ACC112 (cell line): Measurements from ENCODE around the gene PPP1R15B.

Experiments used
- H2AFZ ChIP-seq: fragments of 200-600 bp; sonication (generic); one replicate; pipeline ENCODE4 v1.6.0; 2017; ENCODE audit warnings: antibody characterized with exemption, low read length; ENCODE audit not compliant: unreplicated experiment
- H3K27ac ChIP-seq: fragments of 200-600 bp; sonication (generic); 2 replicates; pipeline ENCODE4 v1.5.1; 2014; ENCODE audit warnings: low read depth, mild to moderate bottlenecking, antibody characterized with exemption, low read length, moderate library complexity
- H3K27me3 ChIP-seq: fragments of 200-600 bp; sonication (generic); 2 replicates; pipeline ENCODE4 v1.6.1; 2014; ENCODE audit warnings: mild to moderate bottlenecking, antibody characterized with exemption, low read length, moderate library complexity, mixed read lengths; ENCODE audit not compliant: insufficient read depth
- H3K36me3 ChIP-seq: fragments of 200-600 bp; sonication (generic); 2 replicates; pipeline ENCODE4 v1.6.1; 2016; ENCODE audit warnings: mild to moderate bottlenecking, antibody characterized with exemption, low read length, moderate library complexity, mixed read lengths; ENCODE audit not compliant: insufficient read depth
- H3K4me1 ChIP-seq: fragments of 200-600 bp; sonication (generic); one replicate; pipeline ENCODE4 v1.6.1; 2016; ENCODE audit warnings: low read length, mixed read lengths; ENCODE audit not compliant: insufficient read depth, unreplicated experiment, control insufficient read depth
- H3K4me3 ChIP-seq: fragments of 200-600 bp; sonication (generic); 2 replicates; pipeline ENCODE4 v1.5.1; 2014; ENCODE audit warnings: mild to moderate bottlenecking, low read depth, low read length
- H3K79me2 ChIP-seq: fragments of 200-600 bp; sonication (generic); one replicate; pipeline ENCODE4 v1.6.0; 2016; ENCODE audit warnings: low read length; ENCODE audit not compliant: control insufficient read depth, unreplicated experiment, insufficient read depth

The PPP1R15B gene

GRCh38 chr1:204376919-204377799 lies 34.5 kb downstream of the PPP1R15B start:
- H3K79me2 ChIP-seq: no peaks in the 10 kb centered on the region
- H3K4me1 ChIP-seq: peaks cover 5% of the 10 kb centered on the region
- H3K27me3 ChIP-seq: peaks cover 88% of the 10 kb centered on the region
- H3K36me3 ChIP-seq: no peaks in the 10 kb centered on the region
- no peak overlapping the region for H3K27ac ChIP-seq
- no peak overlapping the region for H2AFZ ChIP-seq
- peak overlapping the region; percentile 78 for H3K4me3 ChIP-seq

GRCh38 chr1:204376465-204376864 lies 35.2 kb downstream of the PPP1R15B start:
- Histone ChIP-seq H3K36me3 (no peaks in the 10 kb centered on the region), H3K79me2 (no peaks in the 10 kb centered on the region), H3K4me3 (no peak overlapping the region), H2AFZ (no peak overlapping the region), H3K27me3 (peaks cover 91% of the 10 kb centered on the region), H3K4me1 (peaks cover 5% of the 10 kb centered on the region), H3K27ac (no peak overlapping the region)

GRCh38 chr1:204373911-204374310 lies 37.7 kb downstream of the PPP1R15B start:
- peaks cover 88% of the 10 kb centered on the region for H3K27me3 ChIP-seq
- no peaks in the 10 kb centered on the region for H3K79me2 ChIP-seq
- no peak overlapping the region for H2AFZ ChIP-seq
- H3K4me3 ChIP-seq: no peak overlapping the region
- H3K36me3 ChIP-seq: no peaks in the 10 kb centered on the region
- H3K4me1 ChIP-seq: peaks cover 5% of the 10 kb centered on the region
- H3K27ac ChIP-seq: no peak overlapping the region

- Histone ChIP-seq H3K27ac (no peak overlapping the region), H3K36me3 (no peaks in the 10 kb centered on the region), H3K27me3 (peaks cover 64% of the 10 kb centered on the region), H3K4me1 (no peaks in the 10 kb centered on the region), H2AFZ (no peak overlapping the region), H3K79me2 (no peaks in the 10 kb centered on the region), H3K4me3 (no peak overlapping the region)
Measured at GRCh38 chr1:204370176-204370575, 41.4 kb downstream of the PPP1R15B start.

GRCh38 chr1:204368996-204369726 lies 42.5 kb downstream of the PPP1R15B start:
- H3K27ac ChIP-seq: no peak overlapping the region
- no peaks in the 10 kb centered on the region for H3K79me2 ChIP-seq
- no peak overlapping the region for H3K4me3 ChIP-seq
- no peak overlapping the region for H2AFZ ChIP-seq
- H3K36me3 ChIP-seq: no peaks in the 10 kb centered on the region
- H3K4me1 ChIP-seq: no peaks in the 10 kb centered on the region
- peaks cover 54% of the 10 kb centered on the region for H3K27me3 ChIP-seq

- Histone ChIP-seq H3K4me3 (no peak overlapping the region), H3K79me2 (no peaks in the 10 kb centered on the region), H3K27ac (no peak overlapping the region), H3K36me3 (no peaks in the 10 kb centered on the region), H3K4me1 (peaks cover 2% of the 10 kb centered on the region), H3K27me3 (peaks cover 44% of the 10 kb centered on the region), H2AFZ (no peak overlapping the region)
Measured at GRCh38 chr1:204367956-204368355, 43.7 kb downstream of the PPP1R15B start.

- Histone ChIP-seq H3K27me3 (peaks cover 46% of the 10 kb centered on the region), H3K4me1 (peaks cover 3% of the 10 kb centered on the region), H3K4me3 (no peak overlapping the region), H2AFZ (no peak overlapping the region), H3K27ac (no peak overlapping the region), H3K36me3 (no peaks in the 10 kb centered on the region), H3K79me2 (no peaks in the 10 kb centered on the region)
Measured at GRCh38 chr1:204367193-204367858, 44.3 kb downstream of the PPP1R15B start.

- Histone ChIP-seq H3K79me2 (no peaks in the 10 kb centered on the region), H3K4me3 (no peak overlapping the region), H3K36me3 (no peaks in the 10 kb centered on the region), H3K27me3 (peaks cover 40% of the 10 kb centered on the region), H3K27ac (no peak overlapping the region), H2AFZ (no peak overlapping the region), H3K4me1 (peaks cover 3% of the 10 kb centered on the region)
Measured at GRCh38 chr1:204366759-204367158, 44.9 kb downstream of the PPP1R15B start.

GRCh38 chr1:204363335-204364114 lies 48.1 kb downstream of the PPP1R15B start:
- Histone ChIP-seq H2AFZ (peak overlapping the region; percentile 84), H3K36me3 (no peaks in the 10 kb centered on the region), H3K4me3 (peak overlapping the region; percentile 75), H3K79me2 (no peaks in the 10 kb centered on the region), H3K27ac (no peak overlapping the region), H3K4me1 (peaks cover 3% of the 10 kb centered on the region), H3K27me3 (peaks cover 20% of the 10 kb centered on the region; the same call in 1 of the 2 replicates)

- peak overlapping the region; percentile 75 for H3K4me3 ChIP-seq
- no peaks in the 10 kb centered on the region for H3K36me3 ChIP-seq
- H3K79me2 ChIP-seq: no peaks in the 10 kb centered on the region
- peak overlapping the region; percentile 84 for H2AFZ ChIP-seq
- peaks cover 19% of the 10 kb centered on the region; the same call in 1 of the 2 replicates for H3K27me3 ChIP-seq
- H3K4me1 ChIP-seq: peaks cover 3% of the 10 kb centered on the region
- no peak overlapping the region for H3K27ac ChIP-seq
Measured at GRCh38 chr1:204362984-204363334, 48.7 kb downstream of the PPP1R15B start.
